ENCODE results near the gene NAA80. TPM values are rescaled to one million over a fixed set of nuclear protein-coding genes. Genes with fewer than 3 reads are reported as not detected.

Gene NAA80
- total and polyA plus RNA-seq, 2 of the 13 experiments (the other 11 are each of a cell fraction or from before 2014, with no cell fraction given), result 3.4 to 8.7 TPM

- ChIA-PET CTCF (ENCODE audit: low intra/inter-chr PET ratio, low total read pairs) (no interaction called here), POLR2A (interaction anchor here (1.1 to 2.7 kb wide), 6 partner anchors 25 to 72 kb away, joined by 3 to 12 read pairs (median 7); partner anchors contain the start of genes IFRD2 and SLC38A3)
- ATAC-seq (no peak), DNase-seq (ENCODE audit: low spot score) (no peak), FAIRE-seq (no peak)
- H3K27me3 ChIP-seq (ENCODE audit: control insufficient read depth in 1 of 2, insufficient read depth in 2 of 2, low read length in 2 of 2), result no peaks in the 10 kb centered on the region; a peak in 1 of 5 replicates
- intact Hi-C loops (cut with micrococcal nuclease; ENCODE audit: unreplicated experiment), result no loop called here
- WGBS (ENCODE audit: low lambda C conversion rate), result 28% methylated on average over 7 of the region's 22 CpGs
- H3K27ac ChIP-seq (ENCODE audit: extremely low read length, insufficient read depth, low read length), result peak overlapping the region; percentile 88
- peak overlapping the region; percentile 94 for H3K9ac ChIP-seq (ENCODE audit: insufficient read depth, low read depth, low read length)
- H2AFZ ChIP-seq (ENCODE audit: low read length), result no peak overlapping the region
- H3K4me1 ChIP-seq (ENCODE audit: insufficient read depth, low read length), result peaks cover 88% of the 10 kb centered on the region
- peaks cover 37% of the 10 kb centered on the region for H3K79me2 ChIP-seq (ENCODE audit: insufficient read depth, low read length)
- H3K4me3 ChIP-seq (replicated peaks in 1 of 3; ENCODE audit: insufficient read depth in 1 of 3, low read depth in 2 of 3, low read length in 3 of 3), result peak overlapping the region; percentile 9 to 83 (median 44); a peak in 5 of 6 replicates
- in situ Hi-C loops (cut with HindIII; ENCODE audit: extremely low pct_ligation_motif_present, low pct_unique_long_range_greater_than_20kb), result no loop called here
- peak overlapping the region; percentile 98 for H3K4me2 ChIP-seq (ENCODE audit: low read depth, low read length)
- H3K9me3 ChIP-seq (ENCODE audit: low read length), result no peaks in the 10 kb centered on the region
- no peaks in the 10 kb centered on the region; a peak in 2 of 5 replicates for H3K36me3 ChIP-seq (replicated peaks in 1 of 2; ENCODE audit: control insufficient read depth in 1 of 2, insufficient read depth in 2 of 2, low read length in 2 of 2)
- no peaks in the 10 kb centered on the region for H4K20me1 ChIP-seq (ENCODE audit: insufficient read depth, low read length)
- no TSS peak for BruUV-seq (replicated peaks)
- TF ChIP-seq RFX3 (CRISPR knock-in tag; IDR thresholded peaks at IDR 0.05) (no peak), ETV5 (CRISPR knock-in tag; IDR thresholded peaks at IDR 0.05; ENCODE audit: borderline replicate concordance) (no peak), CHD4 (IDR thresholded peaks at IDR 0.05; ENCODE audit: borderline replicate concordance, low read length) (no peak), RARA (CRISPR knock-in tag; IDR thresholded peaks at IDR 0.05) (no peak), KLF15 (CRISPR knock-in tag; IDR thresholded peaks at IDR 0.05; ENCODE audit: borderline replicate concordance) (no peak), SATB2 (CRISPR knock-in tag; IDR thresholded peaks at IDR 0.05) (no peak), ZNF672 (CRISPR knock-in tag; IDR thresholded peaks at IDR 0.05) (no peak), TAF1 (CRISPR knock-in tag; IDR thresholded peaks at IDR 0.05) (no peak)
- TF ChIP-seq, protein P1, sequence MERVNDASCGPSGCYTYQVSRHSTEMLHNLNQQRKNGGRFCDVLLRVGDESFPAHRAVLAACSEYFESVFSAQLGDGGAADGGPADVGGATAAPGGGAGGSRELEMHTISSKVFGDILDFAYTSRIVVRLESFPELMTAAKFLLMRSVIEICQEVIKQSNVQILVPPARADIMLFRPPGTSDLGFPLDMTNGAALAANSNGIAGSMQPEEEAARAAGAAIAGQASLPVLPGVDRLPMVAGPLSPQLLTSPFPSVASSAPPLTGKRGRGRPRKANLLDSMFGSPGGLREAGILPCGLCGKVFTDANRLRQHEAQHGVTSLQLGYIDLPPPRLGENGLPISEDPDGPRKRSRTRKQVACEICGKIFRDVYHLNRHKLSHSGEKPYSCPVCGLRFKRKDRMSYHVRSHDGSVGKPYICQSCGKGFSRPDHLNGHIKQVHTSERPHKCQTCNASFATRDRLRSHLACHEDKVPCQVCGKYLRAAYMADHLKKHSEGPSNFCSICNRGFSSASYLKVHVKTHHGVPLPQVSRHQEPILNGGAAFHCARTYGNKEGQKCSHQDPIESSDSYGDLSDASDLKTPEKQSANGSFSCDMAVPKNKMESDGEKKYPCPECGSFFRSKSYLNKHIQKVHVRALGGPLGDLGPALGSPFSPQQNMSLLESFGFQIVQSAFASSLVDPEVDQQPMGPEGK (CRISPR knock-in tag; IDR thresholded peaks at IDR 0.05), result peak; percentile 70
- TF ChIP-seq, protein P2, sequence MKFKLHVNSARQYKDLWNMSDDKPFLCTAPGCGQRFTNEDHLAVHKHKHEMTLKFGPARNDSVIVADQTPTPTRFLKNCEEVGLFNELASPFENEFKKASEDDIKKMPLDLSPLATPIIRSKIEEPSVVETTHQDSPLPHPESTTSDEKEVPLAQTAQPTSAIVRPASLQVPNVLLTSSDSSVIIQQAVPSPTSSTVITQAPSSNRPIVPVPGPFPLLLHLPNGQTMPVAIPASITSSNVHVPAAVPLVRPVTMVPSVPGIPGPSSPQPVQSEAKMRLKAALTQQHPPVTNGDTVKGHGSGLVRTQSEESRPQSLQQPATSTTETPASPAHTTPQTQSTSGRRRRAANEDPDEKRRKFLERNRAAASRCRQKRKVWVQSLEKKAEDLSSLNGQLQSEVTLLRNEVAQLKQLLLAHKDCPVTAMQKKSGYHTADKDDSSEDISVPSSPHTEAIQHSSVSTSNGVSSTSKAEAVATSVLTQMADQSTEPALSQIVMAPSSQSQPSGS (CRISPR knock-in tag; IDR thresholded peaks at IDR 0.05), result no peak
- TF ChIP-seq, protein P3, sequence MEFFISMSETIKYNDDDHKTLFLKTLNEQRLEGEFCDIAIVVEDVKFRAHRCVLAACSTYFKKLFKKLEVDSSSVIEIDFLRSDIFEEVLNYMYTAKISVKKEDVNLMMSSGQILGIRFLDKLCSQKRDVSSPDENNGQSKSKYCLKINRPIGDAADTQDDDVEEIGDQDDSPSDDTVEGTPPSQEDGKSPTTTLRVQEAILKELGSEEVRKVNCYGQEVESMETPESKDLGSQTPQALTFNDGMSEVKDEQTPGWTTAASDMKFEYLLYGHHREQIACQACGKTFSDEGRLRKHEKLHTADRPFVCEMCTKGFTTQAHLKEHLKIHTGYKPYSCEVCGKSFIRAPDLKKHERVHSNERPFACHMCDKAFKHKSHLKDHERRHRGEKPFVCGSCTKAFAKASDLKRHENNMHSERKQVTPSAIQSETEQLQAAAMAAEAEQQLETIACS (CRISPR knock-in tag; IDR thresholded peaks at IDR 0.05), result no peak
These were observed 31.8 kb downstream of the NAA80 start for GRCh38 chr3:50267280-50267913.
